Mesendoderm (in vitro differentiated cells): ENCODE measurements around the gene DCAF7.

ENCODE experiments used
- DNase-seq: peaks from one replicate; pipeline ENCODE4 v3.0.0; 2013
- H2AK5ac ChIP-seq: 2 replicates; pipeline ENCODE4 v1.6.1; 2013; ENCODE audit warnings: low read length, inconsistent platforms
- H2BK120ac ChIP-seq: 2 replicates; pipeline ENCODE4 v1.6.1; 2013; ENCODE audit warnings: low read depth, mild to moderate bottlenecking, low read length, moderate library complexity, mixed read lengths
- H2BK15ac ChIP-seq: replicated peaks from 2 replicates; pipeline ENCODE4 v1.6.1; 2013; ENCODE audit warnings: low read depth, mild to moderate bottlenecking, moderate library complexity
- H2BK5ac ChIP-seq: 2 replicates; pipeline ENCODE4 v1.6.1; 2013; ENCODE audit warnings: low read length, inconsistent platforms
- H3K18ac ChIP-seq: 2 replicates; pipeline ENCODE4 v1.6.1; 2013; ENCODE audit warnings: mild to moderate bottlenecking, low read length, mixed read lengths
- H3K23ac ChIP-seq: one replicate; pipeline ENCODE4 v1.6.1; 2013; ENCODE audit warnings: low read length
- H3K27ac ChIP-seq: 2 replicates; pipeline ENCODE4 v1.5.1; 2013; ENCODE audit warnings: low read depth, mild to moderate bottlenecking, inconsistent platforms, low read length, moderate library complexity
- H3K27me3 ChIP-seq: 2 replicates; pipeline ENCODE4 v1.6.1; 2013; ENCODE audit warnings: low read length, control low read depth, mild to moderate bottlenecking, inconsistent platforms; ENCODE audit not compliant: insufficient read depth, poor library complexity
- H3K36me3 ChIP-seq: 2 replicates; pipeline ENCODE4 v1.6.1; 2013; ENCODE audit warnings: low read length, inconsistent platforms; ENCODE audit not compliant: control insufficient read depth, insufficient read depth
- H3K4ac ChIP-seq: one replicate; pipeline ENCODE4 v1.6.1; 2013; ENCODE audit warnings: low read depth, mild to moderate bottlenecking, low read length, moderate library complexity
- H3K4me1 ChIP-seq: 2 replicates; pipeline ENCODE4 v1.6.1; 2013; ENCODE audit warnings: low read depth, low read length, inconsistent platforms; ENCODE audit not compliant: control insufficient read depth
- H3K4me2 ChIP-seq: 2 replicates; pipeline ENCODE4 v1.6.1; 2013; ENCODE audit warnings: low read length
- H3K4me3 ChIP-seq: 2 replicates; pipeline ENCODE4 v1.5.1; 2013; ENCODE audit warnings: mild to moderate bottlenecking, low read length
- H3K56ac ChIP-seq: one replicate; pipeline ENCODE4 v1.6.1; 2013; ENCODE audit warnings: low read length
- H3K79me1 ChIP-seq: 2 replicates; pipeline ENCODE4 v1.6.1; 2013; ENCODE audit warnings: low read length, inconsistent platforms
- H3K79me2 ChIP-seq: 2 replicates; pipeline ENCODE4 v1.6.1; 2013; ENCODE audit warnings: mild to moderate bottlenecking, low read length; ENCODE audit not compliant: control insufficient read depth, insufficient read depth
- H3K9ac ChIP-seq: 2 replicates; pipeline ENCODE4 v1.6.1; 2013; ENCODE audit warnings: low read length, inconsistent platforms
- H4K5ac ChIP-seq: one replicate; pipeline ENCODE4 v1.6.1; 2013; ENCODE audit warnings: low read length
- H4K8ac ChIP-seq: one replicate; pipeline ENCODE4 v1.6.1; 2013; ENCODE audit warnings: low read depth, mild to moderate bottlenecking, control low read depth, low read length, moderate library complexity
- WGBS: extraction: QIAGEN DNeasy Blood & Tissue Kit; methylation state at CpG from one replicate; pipeline ENCODE4 v1.1.7; 2013; ENCODE audit warnings: low lambda C conversion rate, missing lambda C conversion rate; ENCODE audit not compliant: insufficient coverage; ENCODE audit errors: extremely low coverage; 5-methylcytosine and 5-hydroxymethylcytosine counted together

The DCAF7 gene

DNA sequence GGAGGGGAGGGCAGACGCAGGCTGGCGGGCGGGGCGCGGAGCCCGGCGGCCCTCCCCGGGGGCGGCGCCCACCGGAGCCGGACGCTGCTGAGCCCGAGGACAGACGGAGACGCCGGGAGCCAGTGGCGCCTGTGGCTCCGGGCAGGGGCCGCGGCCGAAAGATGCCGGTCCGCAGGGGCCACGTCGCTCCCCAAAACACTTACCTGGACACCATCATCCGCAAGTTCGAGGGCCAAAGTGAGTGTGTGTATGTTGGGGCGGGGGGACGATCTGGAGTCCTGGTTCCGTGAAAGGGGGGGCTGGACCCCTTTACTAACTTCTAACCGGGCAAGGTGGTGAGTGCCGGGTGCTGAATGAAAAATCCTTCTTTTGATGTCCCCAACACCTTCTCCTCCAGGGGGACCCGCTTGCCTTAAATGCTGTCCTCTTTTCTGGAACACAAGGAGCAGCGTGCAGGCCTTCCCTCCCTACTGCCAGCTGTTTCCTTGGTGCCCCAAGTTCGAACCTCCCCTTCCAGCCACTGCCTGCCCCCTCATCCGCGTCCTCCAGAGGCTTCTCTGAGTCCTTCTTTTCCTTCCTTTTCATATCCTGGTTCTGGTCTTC, 26.9 kb upstream of the DCAF7 start, which contains the start of gene KCNH6:
Gene KCNH6, plus strand, starts transcription at position 106 of the 603 bp plus-strand sequence. Its CDS starts 56 bp downstream, at position 162.
- no peak within 1 kb of the TSS for H4K5ac ChIP-seq
- H3K56ac ChIP-seq, result peak within 1 kb of the TSS; percentile 69
- peak within 1 kb of the TSS; percentile 81 for H3K4me2 ChIP-seq
- H3K4me1 ChIP-seq, result peaks cover 4% of the 10 kb centered on the region
- H3K18ac ChIP-seq, result no peak within 1 kb of the TSS
- H3K79me1 ChIP-seq, result no peaks in the 10 kb centered on the region
- no peak within 1 kb of the TSS for H3K4ac ChIP-seq
- H4K8ac ChIP-seq, result no peak within 1 kb of the TSS
- H3K27me3 ChIP-seq, result no peaks in the 10 kb centered on the region
- no peaks in the 10 kb centered on the region for H3K36me3 ChIP-seq
- H2BK120ac ChIP-seq, result no peak within 1 kb of the TSS
- H3K27ac ChIP-seq, result no peak within 1 kb of the TSS
- H3K4me3 ChIP-seq, result peak within 1 kb of the TSS; percentile 37
- no peaks in the 10 kb centered on the region for H3K79me2 ChIP-seq
- no CpG with 5 or more reads among the region's 38 CpGs for WGBS
- H2BK5ac ChIP-seq, result no peak within 1 kb of the TSS
- DNase-seq, result peak; percentile 64
- H2AK5ac ChIP-seq, result no peak within 1 kb of the TSS
- no peak within 1 kb of the TSS for H2BK15ac ChIP-seq
- peak within 1 kb of the TSS; percentile 67 for H3K9ac ChIP-seq
- no peak within 1 kb of the TSS for H3K23ac ChIP-seq

DNA sequence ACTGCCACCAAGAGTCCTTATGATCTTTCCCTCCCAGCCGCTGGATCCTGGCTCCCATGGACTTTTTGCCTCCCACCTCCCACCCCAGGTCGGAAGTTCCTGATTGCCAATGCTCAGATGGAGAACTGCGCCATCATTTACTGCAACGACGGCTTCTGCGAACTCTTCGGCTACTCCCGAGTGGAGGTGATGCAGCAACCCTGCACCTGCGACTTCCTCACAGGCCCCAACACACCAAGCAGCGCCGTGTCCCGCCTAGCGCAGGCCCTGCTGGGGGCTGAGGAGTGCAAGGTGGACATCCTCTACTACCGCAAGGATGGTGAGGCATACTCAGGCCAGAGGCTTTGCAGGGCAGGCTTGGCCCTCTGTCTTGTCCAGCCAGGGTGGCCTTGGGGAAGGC, 26.2 kb upstream of the DCAF7 start:
- H2BK15ac ChIP-seq, result no peak overlapping the region
- H3K23ac ChIP-seq, result no peak overlapping the region
- H2AK5ac ChIP-seq, result no peak overlapping the region
- H3K9ac ChIP-seq, result no peak overlapping the region
- peaks cover 4% of the 10 kb centered on the region for H3K4me1 ChIP-seq
- H3K36me3 ChIP-seq, result no peaks in the 10 kb centered on the region
- WGBS, result no CpG with 5 or more reads among the region's 14 CpGs
- H2BK5ac ChIP-seq, result no peak overlapping the region
- H3K56ac ChIP-seq, result peak overlapping the region; percentile 34
- no peak overlapping the region for H3K4me2 ChIP-seq
- H3K79me2 ChIP-seq, result no peaks in the 10 kb centered on the region
- H3K27ac ChIP-seq, result no peak overlapping the region
- no peak overlapping the region for H3K4me3 ChIP-seq
- H4K5ac ChIP-seq, result no peak overlapping the region
- no peak overlapping the region for H3K4ac ChIP-seq
- no peak for DNase-seq
- H3K18ac ChIP-seq, result no peak overlapping the region
- no peak overlapping the region for H4K8ac ChIP-seq
- H3K79me1 ChIP-seq, result no peaks in the 10 kb centered on the region
- H2BK120ac ChIP-seq, result no peak overlapping the region
- H3K27me3 ChIP-seq, result no peaks in the 10 kb centered on the region

DNA sequence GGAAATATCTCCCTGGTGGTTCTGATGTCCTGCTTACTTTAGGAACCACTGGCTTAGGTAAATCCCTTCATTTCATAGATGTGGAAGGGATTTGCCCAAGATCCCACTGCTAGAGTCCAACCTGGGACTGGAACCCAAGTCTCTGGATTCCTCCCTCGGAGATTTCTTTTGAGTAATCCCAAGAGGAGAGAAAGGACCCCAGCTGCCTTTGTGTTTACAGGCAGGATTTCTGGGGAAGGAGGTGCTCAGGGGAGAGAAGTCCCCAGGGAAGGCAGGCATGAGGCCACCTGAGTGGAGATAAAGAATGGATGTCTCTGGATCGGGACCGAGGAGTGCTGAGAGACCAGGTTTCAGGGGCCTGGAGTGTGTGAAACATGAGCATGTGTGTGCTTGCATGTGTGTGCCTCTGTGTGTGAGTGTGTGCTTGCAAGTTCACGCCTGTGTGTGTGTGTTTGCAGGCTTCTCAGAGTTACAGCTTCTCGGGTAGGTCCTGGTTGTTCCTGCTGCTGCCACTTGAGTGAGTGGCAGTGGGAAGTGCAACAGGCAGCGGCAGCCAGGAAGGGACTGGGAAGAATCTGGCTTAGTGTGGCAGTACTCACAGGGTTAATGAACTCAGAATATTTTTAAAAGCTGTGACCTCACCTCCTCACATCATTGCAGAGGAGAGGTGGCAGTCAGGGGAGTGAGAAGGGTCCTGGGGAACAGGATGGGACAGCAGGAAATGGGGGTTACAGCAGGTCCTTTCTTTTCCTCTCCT, 24.9 kb upstream of the DCAF7 start:
- Histone ChIP-seq H2AK5ac (no peak overlapping the region), H3K18ac (no peak overlapping the region), H4K5ac (no peak overlapping the region), H3K27ac (no peak overlapping the region), H3K9ac (no peak overlapping the region), H2BK120ac (no peak overlapping the region), H3K79me2 (no peaks in the 10 kb centered on the region), H3K56ac (no peak overlapping the region), H3K36me3 (no peaks in the 10 kb centered on the region), H3K4me1 (peaks cover 4% of the 10 kb centered on the region), H3K27me3 (no peaks in the 10 kb centered on the region), H3K23ac (no peak overlapping the region), H3K79me1 (no peaks in the 10 kb centered on the region), H2BK15ac (no peak overlapping the region), H3K4me3 (no peak overlapping the region), H3K4me2 (no peak overlapping the region), H4K8ac (no peak overlapping the region), H2BK5ac (no peak overlapping the region), H3K4ac (no peak overlapping the region)
- DNase-seq, result peak; percentile 13
- no CpG with 5 or more reads among the region's 6 CpGs for WGBS

DNA sequence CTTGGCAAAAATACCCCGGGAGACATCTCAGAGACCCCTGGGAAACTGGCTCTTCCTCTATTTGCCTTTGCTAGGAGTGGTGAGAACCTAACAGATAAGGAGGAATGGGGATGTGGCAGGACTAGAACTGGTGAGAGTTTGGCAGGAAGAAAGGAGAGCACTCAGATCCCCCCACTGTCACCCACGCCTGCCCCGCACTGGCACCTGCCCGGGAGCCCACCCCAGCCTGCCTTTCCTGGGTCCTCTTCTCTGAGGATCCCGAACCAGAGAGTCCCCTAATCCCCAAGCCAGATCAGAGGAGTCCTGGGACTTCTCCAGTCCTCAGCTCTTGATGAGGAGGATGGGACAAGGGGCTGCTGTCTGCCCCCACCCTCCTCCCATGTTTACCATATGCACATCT, 23.4 kb upstream of the DCAF7 start:
- H4K5ac ChIP-seq, result no peak overlapping the region
- DNase-seq, result no peak
- no peak overlapping the region for H3K18ac ChIP-seq
- no peaks in the 10 kb centered on the region for H3K27me3 ChIP-seq
- no CpG with 5 or more reads among the region's 5 CpGs for WGBS
- no peak overlapping the region for H3K4ac ChIP-seq
- H3K4me3 ChIP-seq, result no peak overlapping the region
- no peaks in the 10 kb centered on the region for H3K36me3 ChIP-seq
- no peak overlapping the region for H3K9ac ChIP-seq
- no peak overlapping the region for H2BK5ac ChIP-seq
- H3K4me1 ChIP-seq, result peaks cover 4% of the 10 kb centered on the region
- no peak overlapping the region for H3K4me2 ChIP-seq
- H3K27ac ChIP-seq, result no peak overlapping the region
- no peak overlapping the region for H2BK15ac ChIP-seq
- H2BK120ac ChIP-seq, result no peak overlapping the region
- H3K23ac ChIP-seq, result no peak overlapping the region
- no peak overlapping the region for H4K8ac ChIP-seq
- H2AK5ac ChIP-seq, result no peak overlapping the region
- H3K56ac ChIP-seq, result no peak overlapping the region
- H3K79me2 ChIP-seq, result no peaks in the 10 kb centered on the region
- H3K79me1 ChIP-seq, result no peaks in the 10 kb centered on the region

DNA sequence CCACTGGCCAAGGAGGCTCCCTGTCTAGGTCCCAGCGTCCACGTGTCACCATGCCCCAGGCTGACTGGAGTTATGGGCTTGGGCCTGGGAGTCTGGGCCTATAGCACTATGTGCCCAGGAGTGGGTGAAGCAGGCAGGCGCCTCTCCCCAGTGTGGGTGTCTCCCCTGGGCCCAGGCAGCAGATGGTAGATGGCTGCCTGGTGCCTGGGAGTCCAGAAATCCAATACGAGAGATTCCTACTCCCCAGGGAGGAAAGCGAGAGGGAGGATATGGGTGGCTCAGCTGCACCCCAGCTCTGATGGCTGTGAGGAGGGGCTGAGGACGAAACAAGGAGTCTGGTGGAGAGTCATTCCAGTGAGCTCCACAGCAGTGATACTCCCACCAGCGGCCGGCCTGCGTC, 22.1 kb upstream of the DCAF7 start:
- Histone ChIP-seq H4K8ac (no peak overlapping the region), H3K4me1 (peaks cover 4% of the 10 kb centered on the region), H3K36me3 (no peaks in the 10 kb centered on the region), H3K79me2 (no peaks in the 10 kb centered on the region), H3K56ac (no peak overlapping the region), H4K5ac (no peak overlapping the region), H3K18ac (no peak overlapping the region), H3K23ac (no peak overlapping the region), H3K79me1 (no peaks in the 10 kb centered on the region), H2AK5ac (no peak overlapping the region), H3K4me2 (no peak overlapping the region), H2BK5ac (no peak overlapping the region), H3K4ac (no peak overlapping the region), H2BK120ac (no peak overlapping the region), H3K4me3 (no peak overlapping the region), H3K27ac (no peak overlapping the region), H2BK15ac (no peak overlapping the region), H3K27me3 (no peaks in the 10 kb centered on the region), H3K9ac (no peak overlapping the region)
- DNase-seq, result no peak
- WGBS, result no CpG with 5 or more reads among the region's 9 CpGs
